Immature natural killer cell (primary cell): Measurements from ENCODE around the gene ADK. TPM values are rescaled to one million over a fixed set of nuclear protein-coding genes. Genes with fewer than 3 reads are reported as not detected.
"Not testable (repeated sequence)": the region's sequence is repeated elsewhere in the genome, so short reads cannot be mapped to it uniquely, and the experiment has no call there.

Experiments
- DNase-seq, 3 donors: peaks; one replicate each; pipeline ENCODE4 v3.0.0; 2022; ENCODE audit warnings: mixed read lengths in 1 of 3
- H3K27ac Mint-ChIP-seq, 6 donors: one replicate each; pipeline ENCODE4 v1.8.0; 2020; ENCODE audit warnings: mixed read lengths in 6 of 6, mild to moderate bottlenecking in 5 of 6, inconsistent platforms in 4 of 6, moderate library complexity in 3 of 6
- H3K27me3 Mint-ChIP-seq, 3 donors: one replicate each; pipeline ENCODE4 v1.8.0; 2020 to 2021; ENCODE audit warnings: low read depth in 3 of 3, mild to moderate bottlenecking in 3 of 3, mixed read lengths in 3 of 3, moderate library complexity in 3 of 3, inconsistent platforms in 1 of 3
- H3K36me3 Mint-ChIP-seq, 3 donors: one replicate each; pipeline ENCODE4 v1.8.0; 2020; ENCODE audit warnings: mixed read lengths in 3 of 3, inconsistent platforms in 2 of 3, mild to moderate bottlenecking in 2 of 3
- H3K4me1 Mint-ChIP-seq, 2 donors: one replicate each; pipeline ENCODE4 v1.8.0; 2020; ENCODE audit warnings: inconsistent platforms in 2 of 2, mild to moderate bottlenecking in 2 of 2, mixed read lengths in 2 of 2, moderate library complexity in 1 of 2
- H3K4me3 Mint-ChIP-seq, 5 donors: one replicate each; pipeline ENCODE4 v1.8.0; 2020; ENCODE audit warnings: mild to moderate bottlenecking in 5 of 5, mixed read lengths in 5 of 5, inconsistent platforms in 3 of 5, moderate library complexity in 3 of 5
- H3K9me3 Mint-ChIP-seq, 6 donors: one replicate each; pipeline ENCODE4 v1.8.0; 2020; ENCODE audit warnings: mild to moderate bottlenecking in 6 of 6, mixed read lengths in 6 of 6, inconsistent platforms in 4 of 6, moderate library complexity in 3 of 6
- polyA plus RNA-seq, 3 donors: library from polyadenylated mRNA; unstranded; fragments of 300-500 nt; fragmentation: Illumina TruSeq; gene quantifications; one replicate each; pipeline ENCODE4 v1.2.3, GENCODE V29; 2021

The ADK gene
- polyA plus RNA-seq, 3 donors from 2014 or later = 26.9 to 36.7 (median 28.4) TPM

GRCh38 chr10:74511051-74511450 is 360.0 kb downstream of the ADK start:
- no peak for DNase-seq
- Mint-ChIP-seq H3K27ac (no peak overlapping the region), H3K27me3 (peaks cover 0 to 2% (median 2%) of the 10 kb centered on the region in 3 donors), H3K9me3 (peaks cover 24 to 50% (median 39%) of the 10 kb centered on the region in 6 donors), H3K4me3 (no peak overlapping the region), H3K4me1 (no peaks in the 10 kb centered on the region), H3K36me3 (peaks cover 32 to 44% (median 36%) of the 10 kb centered on the region in 3 donors)

- DNase-seq = no peak
- no peak overlapping the region for H3K27ac Mint-ChIP-seq
- H3K9me3 Mint-ChIP-seq = peaks cover 28 to 54% (median 39%) of the 10 kb centered on the region in 6 donors
Observed at GRCh38 chr10:74514322-74514721, 363.3 kb downstream of the ADK start.

GRCh38 chr10:74518061-74518460 is 367.0 kb downstream of the ADK start:
- Mint-ChIP-seq H3K27ac (no peak overlapping the region), H3K9me3 (peaks cover 17 to 29% (median 22%) of the 10 kb centered on the region in 6 donors), H3K4me1 (no peaks in the 10 kb centered on the region), H3K27me3 (peaks cover 0 to 2% (median 0%) of the 10 kb centered on the region in 3 donors), H3K4me3 (no peak overlapping the region), H3K36me3 (peaks cover 16 to 27% (median 22%) of the 10 kb centered on the region in 3 donors)
- no peak for DNase-seq

More at GRCh38 chr10:74514322-74514721, 363.3 kb downstream of the ADK start:
- Mint-ChIP-seq H3K4me1 (no peaks in the 10 kb centered on the region), H3K4me3 (no peak overlapping the region), H3K36me3 (peaks cover 27 to 43% (median 35%) of the 10 kb centered on the region in 3 donors), H3K27me3 (peaks cover 0 to 2% (median 2%) of the 10 kb centered on the region in 3 donors)

- Mint-ChIP-seq H3K27me3 (no peaks in the 10 kb centered on the region), H3K36me3 (peaks cover 0 to 4% (median 3%) of the 10 kb centered on the region in 3 donors), H3K4me1 (no peaks in the 10 kb centered on the region), H3K27ac (no peak overlapping the region), H3K4me3 (no peak overlapping the region), H3K9me3 (peaks cover 0 to 1% (median 0%) of the 10 kb centered on the region in 6 donors)
- no peak for DNase-seq
Observed at GRCh38 chr10:74521526-74521925, 370.5 kb downstream of the ADK start.

- no peak overlapping the region for H3K4me3 Mint-ChIP-seq
- peaks cover 0 to 4% (median 0%) of the 10 kb centered on the region in 6 donors for H3K9me3 Mint-ChIP-seq
- H3K27me3 Mint-ChIP-seq = peaks cover 0 to 2% (median 0%) of the 10 kb centered on the region in 3 donors
- no peak for DNase-seq
- no peak overlapping the region for H3K27ac Mint-ChIP-seq
- no peaks in the 10 kb centered on the region for H3K4me1 Mint-ChIP-seq
- H3K36me3 Mint-ChIP-seq = peaks cover 0 to 14% (median 4%) of the 10 kb centered on the region in 3 donors
Observed at GRCh38 chr10:74523199-74523598, 372.2 kb downstream of the ADK start.

- no peak overlapping the region for H3K27ac Mint-ChIP-seq
- peaks cover 4 to 14% (median 5%) of the 10 kb centered on the region in 3 donors for H3K36me3 Mint-ChIP-seq
- DNase-seq = no peak
- peaks cover 0 to 2% (median 0%) of the 10 kb centered on the region in 3 donors for H3K27me3 Mint-ChIP-seq
- H3K9me3 Mint-ChIP-seq = peaks cover 0 to 3% (median 0%) of the 10 kb centered on the region in 6 donors
- no peak overlapping the region for H3K4me3 Mint-ChIP-seq
- H3K4me1 Mint-ChIP-seq = peaks cover 0 to 7% of the 10 kb centered on the region in 2 donors
Observed at GRCh38 chr10:74525885-74526284, 374.9 kb downstream of the ADK start.

- H3K9me3 Mint-ChIP-seq, H3K4me1 Mint-ChIP-seq, H3K27me3 Mint-ChIP-seq, DNase-seq, H3K27ac Mint-ChIP-seq, H3K4me3 Mint-ChIP-seq: not testable (repeated sequence)
- peaks cover 4 to 14% (median 5%) of the 10 kb centered on the region in 3 donors for H3K36me3 Mint-ChIP-seq
Observed at GRCh38 chr10:74527611-74528010, 376.6 kb downstream of the ADK start.

- Mint-ChIP-seq H3K4me1 (peaks cover 0 to 7% of the 10 kb centered on the region in 2 donors), H3K9me3 (peaks cover 0 to 3% (median 0%) of the 10 kb centered on the region in 6 donors), H3K27me3 (peaks cover 0 to 2% (median 2%) of the 10 kb centered on the region in 3 donors), H3K36me3 (peaks cover 4 to 14% (median 5%) of the 10 kb centered on the region in 3 donors), H3K4me3 (no peak overlapping the region), H3K27ac (no peak overlapping the region)
- DNase-seq = no peak
Observed at GRCh38 chr10:74529205-74529604, 378.2 kb downstream of the ADK start.

- Mint-ChIP-seq H3K27ac (no peak overlapping the region), H3K4me3 (no peak overlapping the region), H3K36me3 (peaks cover 4 to 14% (median 5%) of the 10 kb centered on the region in 3 donors), H3K9me3 (peaks cover 0 to 3% (median 0%) of the 10 kb centered on the region in 6 donors), H3K27me3 (peaks cover 0 to 2% (median 2%) of the 10 kb centered on the region in 3 donors), H3K4me1 (peaks cover 0 to 8% of the 10 kb centered on the region in 2 donors)
- DNase-seq = no peak
Observed at GRCh38 chr10:74530981-74531380, 380.0 kb downstream of the ADK start.

- Mint-ChIP-seq H3K9me3 (no peaks in the 10 kb centered on the region), H3K36me3 (no peaks in the 10 kb centered on the region), H3K4me3 (no peak overlapping the region), H3K27ac (no peak overlapping the region), H3K27me3 (no peaks in the 10 kb centered on the region), H3K4me1 (peaks cover 7 to 13% of the 10 kb centered on the region in 2 donors)
- no peak for DNase-seq
Observed at GRCh38 chr10:74539317-74539716, 388.3 kb downstream of the ADK start.

- Mint-ChIP-seq H3K36me3 (no peaks in the 10 kb centered on the region), H3K4me3 (no peak overlapping the region), H3K27me3 (no peaks in the 10 kb centered on the region), H3K4me1 (peaks cover 6 to 9% of the 10 kb centered on the region in 2 donors), H3K27ac (no peak overlapping the region), H3K9me3 (no peaks in the 10 kb centered on the region)
- DNase-seq = no peak
Observed at GRCh38 chr10:74541375-74541774, 390.4 kb downstream of the ADK start.

GRCh38 chr10:74542077-74542476 is 391.1 kb downstream of the ADK start:
- H3K27ac Mint-ChIP-seq = no peak overlapping the region
- H3K4me1 Mint-ChIP-seq = peaks cover 0 to 2% of the 10 kb centered on the region in 2 donors
- no peaks in the 10 kb centered on the region for H3K27me3 Mint-ChIP-seq
- no peaks in the 10 kb centered on the region for H3K36me3 Mint-ChIP-seq
- no peak for DNase-seq
- no peak overlapping the region for H3K4me3 Mint-ChIP-seq
- no peaks in the 10 kb centered on the region for H3K9me3 Mint-ChIP-seq

- H3K4me1 Mint-ChIP-seq = no peaks in the 10 kb centered on the region
- no peak overlapping the region for H3K4me3 Mint-ChIP-seq
- no peak overlapping the region for H3K27ac Mint-ChIP-seq
- no peaks in the 10 kb centered on the region for H3K36me3 Mint-ChIP-seq
- no peaks in the 10 kb centered on the region for H3K9me3 Mint-ChIP-seq
- no peaks in the 10 kb centered on the region for H3K27me3 Mint-ChIP-seq
- DNase-seq = no peak
Observed at GRCh38 chr10:74543276-74543675, 392.3 kb downstream of the ADK start.

GRCh38 chr10:74544106-74544505 is 393.1 kb downstream of the ADK start:
- DNase-seq = no peak
- Mint-ChIP-seq H3K9me3 (no peaks in the 10 kb centered on the region), H3K36me3 (no peaks in the 10 kb centered on the region), H3K4me3 (no peak overlapping the region), H3K27ac (no peak overlapping the region), H3K27me3 (no peaks in the 10 kb centered on the region), H3K4me1 (no peaks in the 10 kb centered on the region)

GRCh38 chr10:74548676-74549075 is 397.7 kb downstream of the ADK start:
- DNase-seq = no peak
- Mint-ChIP-seq H3K4me1 (no peaks in the 10 kb centered on the region), H3K27ac (no peak overlapping the region), H3K27me3 (peaks cover 0 to 2% (median 2%) of the 10 kb centered on the region in 3 donors), H3K4me3 (no peak overlapping the region), H3K36me3 (peaks cover 0 to 3% (median 0%) of the 10 kb centered on the region in 3 donors), H3K9me3 (no peaks in the 10 kb centered on the region)
